BLaER1 treated with 17β-estradiol and CSF1 and Interleukin-3, amounts not matched to agents 10 nM and 100 nM (cell line): ENCODE results near the gene UTP14A.

Experiments
- H3K27ac ChIP-seq, 11 experiments: shearing (Covaris generic); formaldehyde crosslinking; 2 replicates each; pipeline ENCODE4 v1.8.1; 2022
- H3K27me3 ChIP-seq, 11 experiments: shearing (Covaris generic); formaldehyde crosslinking; 2 replicates each; pipeline ENCODE4 v1.8.1; 2022
- H3K36me3 ChIP-seq, 11 experiments: shearing (Covaris generic); formaldehyde crosslinking; 2 replicates each; pipeline ENCODE4 v1.8.1; 2022
- H3K4me1 ChIP-seq, 10 experiments: shearing (Covaris generic); formaldehyde crosslinking; 2 replicates each; pipeline ENCODE4 v1.8.1; 2022
- H3K4me2 ChIP-seq, 11 experiments: shearing (Covaris generic); formaldehyde crosslinking; 2 replicates each; pipeline ENCODE4 v1.8.1; 2022
- H3K4me3 ChIP-seq, 10 experiments: shearing (Covaris generic); formaldehyde crosslinking; 2 replicates each; pipeline ENCODE4 v1.8.1; 2022
- H3K9ac ChIP-seq, 11 experiments: shearing (Covaris generic); formaldehyde crosslinking; 2 replicates each; pipeline ENCODE4 v1.8.1; 2022
- H3K9me3 ChIP-seq, 11 experiments: shearing (Covaris generic); formaldehyde crosslinking; replicated peaks in 1 of 11; 2 replicates each; pipeline ENCODE4 v1.8.1; 2022
- H4K20me1 ChIP-seq, 11 experiments: shearing (Covaris generic); formaldehyde crosslinking; 2 replicates each; pipeline ENCODE4 v1.8.1; 2022
- Cebpa-rat ChIP-seq, 11 experiments: shearing (Covaris generic); IDR thresholded peaks; 2 replicates each; pipeline ENCODE4 v1.8.1; 2022

The UTP14A gene

GRCh38 chrX:129955682-129956081, 49.7 kb downstream of the UTP14A start:
- no peaks in the 10 kb centered on the region for H3K36me3 ChIP-seq
- peak overlapping the region in 4 of 11 experiments; percentile 3 to 80 (median 54); a peak in 5 of 22 replicates for H3K4me2 ChIP-seq
- peaks cover 0 to 7% (median 0%) of the 10 kb centered on the region in 11 experiments; a peak in 1 of 22 replicates for H3K9me3 ChIP-seq
- peaks cover 12 to 78% (median 54%) of the 10 kb centered on the region in 10 experiments for H3K4me1 ChIP-seq
- H3K4me3 ChIP-seq, result no peak overlapping the region
- TF ChIP-seq Cebpa-rat (IDR thresholded peaks at IDR 0.05), result no peak
- H4K20me1 ChIP-seq, result no peaks in the 10 kb centered on the region
- no peak overlapping the region for H3K9ac ChIP-seq
- H3K27ac ChIP-seq, result no peak overlapping the region
- H3K27me3 ChIP-seq, result peaks cover 6 to 81% (median 49%) of the 10 kb centered on the region in 11 experiments

- TF ChIP-seq Cebpa-rat (IDR thresholded peaks at IDR 0.05), result no peak
- Histone ChIP-seq H3K4me2 (peak overlapping the region in 10 of 11 experiments; percentile 50 to 71 (median 62); a peak in 15 of 22 replicates), H4K20me1 (no peaks in the 10 kb centered on the region), H3K9ac (no peak overlapping the region), H3K27me3 (peaks cover 11 to 81% (median 53%) of the 10 kb centered on the region in 11 experiments), H3K36me3 (no peaks in the 10 kb centered on the region), H3K4me3 (no peak overlapping the region), H3K9me3 (peaks cover 0 to 7% (median 0%) of the 10 kb centered on the region in 11 experiments; a peak in 1 of 22 replicates), H3K27ac (no peak overlapping the region), H3K4me1 (peaks cover 12 to 82% (median 59%) of the 10 kb centered on the region in 10 experiments)
Measured at GRCh38 chrX:129956145-129956544, 50.2 kb downstream of the UTP14A start.

GRCh38 chrX:129956765-129957164, 50.8 kb downstream of the UTP14A start:
- peaks cover 0 to 7% (median 0%) of the 10 kb centered on the region in 11 experiments; a peak in 1 of 22 replicates for H3K9me3 ChIP-seq
- H3K4me1 ChIP-seq, result peaks cover 16 to 82% (median 63%) of the 10 kb centered on the region in 10 experiments
- peaks cover 13 to 81% (median 56%) of the 10 kb centered on the region in 11 experiments for H3K27me3 ChIP-seq
- H3K9ac ChIP-seq, result peak overlapping the region in 10 of 11 experiments; percentile 39 to 81 (median 72); a peak in 16 of 22 replicates
- H3K4me2 ChIP-seq, result peak overlapping the region; percentile 50 to 71 (median 62); a peak in 21 of 22 replicates
- no peaks in the 10 kb centered on the region for H3K36me3 ChIP-seq
- peak overlapping the region in 7 of 10 experiments; percentile 26 to 63 (median 48); a peak in 10 of 20 replicates for H3K4me3 ChIP-seq
- H4K20me1 ChIP-seq, result no peaks in the 10 kb centered on the region
- peak overlapping the region in 10 of 11 experiments; percentile 59 to 87 (median 70); a peak in 18 of 22 replicates for H3K27ac ChIP-seq
- TF ChIP-seq Cebpa-rat (IDR thresholded peaks at IDR 0.05), result no peak

- H3K9me3 ChIP-seq, result peaks cover 0 to 7% (median 0%) of the 10 kb centered on the region in 11 experiments; a peak in 1 of 22 replicates
- peaks cover 22 to 82% (median 63%) of the 10 kb centered on the region in 10 experiments for H3K4me1 ChIP-seq
- no peaks in the 10 kb centered on the region for H3K36me3 ChIP-seq
- H3K4me3 ChIP-seq, result peak overlapping the region; percentile 35 to 63 (median 49); a peak in 19 of 20 replicates
- H3K27ac ChIP-seq, result peak overlapping the region; percentile 73 to 87 (median 82)
- TF ChIP-seq Cebpa-rat (IDR thresholded peaks at IDR 0.05), result no peak
- H4K20me1 ChIP-seq, result no peaks in the 10 kb centered on the region
- H3K4me2 ChIP-seq, result peak overlapping the region; percentile 62 to 82 (median 72)
- peaks cover 13 to 80% (median 53%) of the 10 kb centered on the region in 11 experiments for H3K27me3 ChIP-seq
- peak overlapping the region; percentile 65 to 81 (median 75) for H3K9ac ChIP-seq
Measured at GRCh38 chrX:129957241-129958082, 51.5 kb downstream of the UTP14A start.

GRCh38 chrX:129958083-129958465, 52.1 kb downstream of the UTP14A start:
- H3K27me3 ChIP-seq, result peaks cover 14 to 84% (median 57%) of the 10 kb centered on the region in 11 experiments
- H3K36me3 ChIP-seq, result no peaks in the 10 kb centered on the region
- no peak for TF ChIP-seq Cebpa-rat (IDR thresholded peaks at IDR 0.05)
- peaks cover 23 to 81% (median 65%) of the 10 kb centered on the region in 10 experiments for H3K4me1 ChIP-seq
- H3K27ac ChIP-seq, result peak overlapping the region in 10 of 11 experiments; percentile 74 to 87 (median 82); a peak in 17 of 22 replicates
- peak overlapping the region; percentile 62 to 82 (median 72) for H3K4me2 ChIP-seq
- peak overlapping the region in 6 of 11 experiments; percentile 65 to 81 (median 77); a peak in 10 of 22 replicates for H3K9ac ChIP-seq
- H3K9me3 ChIP-seq, result peaks cover 0 to 7% (median 0%) of the 10 kb centered on the region in 11 experiments; a peak in 1 of 22 replicates
- H4K20me1 ChIP-seq, result no peaks in the 10 kb centered on the region
- peak overlapping the region in 3 of 10 experiments; percentile 35 to 54 (median 43); a peak in 4 of 20 replicates for H3K4me3 ChIP-seq

GRCh38 chrX:129958814-129959492, 53.0 kb downstream of the UTP14A start:
- no peak overlapping the region for H3K9ac ChIP-seq
- peaks cover 0 to 7% (median 0%) of the 10 kb centered on the region in 11 experiments; a peak in 1 of 22 replicates for H3K9me3 ChIP-seq
- no peak overlapping the region for H3K27ac ChIP-seq
- peaks cover 23 to 72% (median 62%) of the 10 kb centered on the region in 10 experiments for H3K4me1 ChIP-seq
- no peak for TF ChIP-seq Cebpa-rat (IDR thresholded peaks at IDR 0.05)
- no peaks in the 10 kb centered on the region for H4K20me1 ChIP-seq
- H3K4me2 ChIP-seq, result peak overlapping the region in 3 of 11 experiments; percentile 7 to 82 (median 10); a peak in 2 of 22 replicates
- H3K27me3 ChIP-seq, result peaks cover 18 to 81% (median 57%) of the 10 kb centered on the region in 11 experiments
- H3K4me3 ChIP-seq, result no peak overlapping the region
- no peaks in the 10 kb centered on the region for H3K36me3 ChIP-seq

GRCh38 chrX:129959493-129959832, 53.5 kb downstream of the UTP14A start:
- H3K4me2 ChIP-seq, result 0 out of 22 replicates have a peak overlapping the region, but pooled peaks of 2 of the 11 experiments have one; percentile 7 to 10
- no peak overlapping the region for H3K9ac ChIP-seq
- no peak overlapping the region for H3K27ac ChIP-seq
- peaks cover 23 to 67% (median 58%) of the 10 kb centered on the region in 10 experiments for H3K4me1 ChIP-seq
- no peaks in the 10 kb centered on the region for H3K36me3 ChIP-seq
- no peak for TF ChIP-seq Cebpa-rat (IDR thresholded peaks at IDR 0.05)
- no peaks in the 10 kb centered on the region for H4K20me1 ChIP-seq
- H3K27me3 ChIP-seq, result peaks cover 18 to 76% (median 52%) of the 10 kb centered on the region in 11 experiments; a peak in 21 of 22 replicates
- no peak overlapping the region for H3K4me3 ChIP-seq
- peaks cover 0 to 7% (median 0%) of the 10 kb centered on the region in 11 experiments; a peak in 1 of 22 replicates for H3K9me3 ChIP-seq
